T follicular helper cell (primary cell): ENCODE results near the gene ZNF574.

Experiments
- DNase-seq: peaks from one replicate; pipeline ENCODE4 v3.0.0-alpha.2; 2020; ENCODE audit warnings: low read depth

ZNF574 gene

DNA sequence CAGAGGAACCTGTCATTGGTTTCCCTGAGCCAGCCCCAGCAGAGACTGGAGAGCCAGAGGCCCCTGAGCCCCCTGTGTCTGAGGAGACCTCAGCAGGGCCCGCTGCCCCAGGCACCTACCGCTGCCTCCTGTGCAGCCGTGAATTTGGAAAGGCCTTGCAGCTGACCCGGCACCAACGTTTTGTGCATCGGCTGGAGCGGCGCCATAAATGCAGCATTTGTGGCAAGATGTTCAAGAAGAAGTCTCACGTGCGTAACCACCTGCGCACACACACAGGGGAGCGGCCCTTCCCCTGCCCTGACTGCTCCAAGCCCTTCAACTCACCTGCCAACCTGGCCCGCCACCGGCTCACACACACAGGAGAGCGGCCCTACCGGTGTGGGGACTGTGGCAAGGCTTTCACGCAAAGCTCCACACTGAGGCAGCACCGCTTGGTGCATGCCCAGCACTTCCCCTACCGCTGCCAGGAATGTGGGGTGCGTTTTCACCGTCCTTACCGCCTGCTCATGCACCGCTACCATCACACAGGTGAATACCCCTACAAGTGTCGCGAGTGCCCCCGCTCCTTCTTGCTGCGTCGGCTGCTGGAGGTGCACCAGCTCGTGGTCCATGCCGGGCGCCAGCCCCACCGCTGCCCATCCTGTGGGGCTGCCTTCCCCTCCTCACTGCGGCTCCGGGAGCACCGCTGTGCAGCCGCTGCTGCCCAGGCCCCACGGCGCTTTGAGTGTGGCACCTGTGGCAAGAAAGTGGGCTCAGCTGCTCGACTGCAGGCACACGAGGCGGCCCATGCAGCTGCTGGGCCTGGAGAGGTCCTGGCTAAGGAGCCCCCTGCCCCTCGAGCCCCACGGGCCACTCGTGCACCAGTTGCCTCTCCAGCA is 4.2 kb downstream of the ZNF574 start:
- DNase-seq = no peak

GRCh38 chr19:42080764-42081375 is 4.9 kb downstream of the ZNF574 start:
- no peak for DNase-seq

- no peak for DNase-seq
Observed at GRCh38 chr19:42081584-42082203, 5.7 kb downstream of the ZNF574 start.

- DNase-seq = no peak
Observed at GRCh38 chr19:42083537-42083936, 7.6 kb downstream of the ZNF574 start.

- DNase-seq = no peak
Observed at GRCh38 chr19:42086188-42086736, 10.3 kb downstream of the ZNF574 start.

DNA sequence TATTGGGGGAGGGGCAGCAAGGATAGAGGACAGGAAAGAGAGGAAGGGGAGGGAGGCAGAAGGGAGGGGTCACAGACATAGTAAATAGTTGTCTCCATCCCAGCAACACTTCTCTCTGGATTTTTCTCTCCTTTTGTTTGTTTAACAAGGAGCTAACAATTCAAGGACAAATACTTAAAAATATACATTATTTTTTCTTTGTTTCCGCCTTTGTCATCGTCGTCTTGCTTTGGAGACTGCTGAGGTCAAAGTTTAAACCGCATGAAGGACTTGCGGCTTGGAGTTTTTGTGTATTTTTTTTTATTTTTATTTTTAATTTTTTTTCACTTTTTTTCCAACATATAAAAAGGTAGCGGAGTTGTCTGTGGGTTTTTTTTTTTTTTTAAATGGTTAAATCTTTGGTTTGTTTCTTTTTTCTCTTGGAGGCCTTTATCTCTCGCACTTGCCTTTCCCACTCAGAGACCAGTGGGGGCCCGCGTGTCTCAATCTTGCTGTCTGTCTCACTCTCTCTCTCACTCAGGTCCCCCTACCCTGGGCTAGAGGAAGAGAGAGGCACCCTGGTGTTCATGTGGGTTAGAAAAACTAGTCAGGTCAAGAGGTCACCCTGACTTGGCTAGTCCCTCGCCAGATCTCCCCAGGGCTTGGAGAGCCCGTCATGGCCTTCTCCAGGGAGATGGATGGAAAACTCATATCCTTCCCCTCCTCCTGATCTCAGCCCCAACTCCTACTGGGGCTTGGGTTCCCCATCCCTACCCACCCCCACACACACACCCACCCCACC is 11.0 kb downstream of the ZNF574 start:
- no peak for DNase-seq

- no peak for DNase-seq
Observed at GRCh38 chr19:42088471-42089190, 12.7 kb downstream of the ZNF574 start.

GRCh38 chr19:42089191-42089750 is 13.3 kb downstream of the ZNF574 start:
- DNase-seq = no peak

GRCh38 chr19:42089772-42090171 is 13.8 kb downstream of the ZNF574 start:
- DNase-seq = no peak

GRCh38 chr19:42090672-42091071 is 14.7 kb downstream of the ZNF574 start:
- DNase-seq = no peak

- no peak for DNase-seq
Observed at GRCh38 chr19:42091300-42091699, 15.3 kb downstream of the ZNF574 start.

GRCh38 chr19:42091742-42092141 is 15.8 kb downstream of the ZNF574 start:
- no peak for DNase-seq

GRCh38 chr19:42092350-42092749 is 16.4 kb downstream of the ZNF574 start:
- DNase-seq = peak; percentile 18

DNA sequence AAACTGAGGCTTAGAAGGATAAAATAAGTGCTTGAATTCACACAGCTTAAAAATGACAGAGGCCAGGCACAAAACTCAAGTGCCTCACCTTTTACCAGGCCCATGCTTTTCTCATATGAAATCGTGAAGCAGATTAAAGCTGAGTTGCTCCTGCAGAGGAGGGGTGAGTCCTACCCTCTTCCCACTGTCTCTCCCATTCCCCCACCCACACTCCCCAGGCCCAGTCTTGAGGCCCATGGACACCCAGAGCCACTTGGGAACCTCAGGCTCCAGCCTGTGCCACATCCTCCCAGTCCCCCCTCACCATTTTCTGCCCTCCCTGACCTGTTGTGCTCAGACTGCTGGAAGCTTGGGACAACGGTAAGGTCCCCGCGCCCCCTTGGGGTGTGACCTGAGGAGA is 17.5 kb downstream of the ZNF574 start:
- DNase-seq = no peak

DNA sequence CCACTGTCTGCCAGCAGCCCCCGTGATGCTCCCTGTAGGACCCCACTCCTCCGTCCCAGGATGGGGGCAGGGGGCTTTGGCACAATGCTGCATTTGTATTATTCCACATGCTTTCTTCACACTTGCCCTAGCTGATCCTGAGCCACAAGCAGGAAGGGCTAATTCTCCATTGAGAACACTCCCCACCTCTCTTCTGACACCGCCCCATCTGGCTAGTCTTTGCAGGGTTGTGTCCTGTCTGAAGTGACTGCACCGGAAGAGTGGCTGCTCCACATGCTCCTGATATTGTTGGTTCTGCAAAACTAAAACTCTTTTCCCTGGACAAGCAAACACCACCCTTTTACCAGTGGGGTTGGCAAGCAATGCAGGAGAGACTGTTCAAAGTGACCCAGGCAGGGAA is 18.0 kb downstream of the ZNF574 start:
- no peak for DNase-seq

DNA sequence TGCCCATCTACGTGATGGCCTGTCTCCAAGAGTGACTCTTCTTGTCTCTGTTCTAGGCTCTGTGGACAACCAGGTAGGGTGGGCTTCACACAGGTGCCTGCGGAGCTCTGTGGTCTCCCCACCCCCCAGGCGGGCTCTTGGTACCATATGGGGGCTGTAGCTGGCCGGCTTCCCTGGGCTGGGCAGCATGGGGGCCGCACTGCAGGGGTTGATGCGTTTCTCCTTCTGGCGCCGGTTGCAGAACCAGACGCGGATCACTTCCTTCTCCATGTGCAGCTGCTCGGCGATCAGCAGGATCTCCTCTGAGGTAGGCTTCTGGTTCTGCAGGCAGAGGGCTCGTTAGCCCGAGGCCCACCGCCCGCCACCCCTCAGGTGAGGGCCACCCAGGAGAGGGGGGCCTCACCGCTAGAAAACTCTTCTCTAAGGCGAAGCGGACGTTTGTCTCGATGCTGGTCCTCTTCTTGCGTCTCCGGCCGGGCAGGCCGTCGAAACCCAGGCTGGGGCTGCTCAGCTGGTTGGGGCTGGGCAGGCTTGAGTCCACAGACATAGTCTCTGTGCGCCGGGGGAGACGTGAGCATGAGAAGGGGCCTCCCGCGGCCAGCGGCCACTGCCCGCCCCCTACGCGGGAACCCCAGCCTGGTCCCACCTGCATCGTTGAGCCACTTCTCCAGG is 19.3 kb downstream of the ZNF574 start:
- no peak for DNase-seq

DNA sequence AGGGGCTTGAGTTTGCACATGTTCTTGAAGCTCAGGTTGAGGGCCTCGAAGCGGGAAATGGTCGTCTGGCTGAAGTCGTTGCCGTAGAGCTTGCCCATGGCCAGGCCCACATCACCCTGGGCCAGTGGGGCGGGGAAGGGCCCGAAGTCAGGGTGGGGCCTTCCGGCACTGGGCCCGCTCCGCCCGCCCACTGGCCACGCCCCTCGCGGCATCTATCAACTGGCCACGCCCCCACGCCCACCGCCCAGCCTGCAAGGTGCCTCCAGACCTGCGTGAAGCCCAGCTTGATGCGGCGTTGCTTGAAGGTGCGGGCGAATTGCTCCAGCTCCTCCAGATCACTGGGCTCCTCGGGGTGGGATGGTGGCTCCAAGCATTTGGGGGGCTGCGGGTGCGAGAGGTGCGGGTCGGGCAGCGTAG is 19.9 kb downstream of the ZNF574 start:
- DNase-seq = no peak

DNA sequence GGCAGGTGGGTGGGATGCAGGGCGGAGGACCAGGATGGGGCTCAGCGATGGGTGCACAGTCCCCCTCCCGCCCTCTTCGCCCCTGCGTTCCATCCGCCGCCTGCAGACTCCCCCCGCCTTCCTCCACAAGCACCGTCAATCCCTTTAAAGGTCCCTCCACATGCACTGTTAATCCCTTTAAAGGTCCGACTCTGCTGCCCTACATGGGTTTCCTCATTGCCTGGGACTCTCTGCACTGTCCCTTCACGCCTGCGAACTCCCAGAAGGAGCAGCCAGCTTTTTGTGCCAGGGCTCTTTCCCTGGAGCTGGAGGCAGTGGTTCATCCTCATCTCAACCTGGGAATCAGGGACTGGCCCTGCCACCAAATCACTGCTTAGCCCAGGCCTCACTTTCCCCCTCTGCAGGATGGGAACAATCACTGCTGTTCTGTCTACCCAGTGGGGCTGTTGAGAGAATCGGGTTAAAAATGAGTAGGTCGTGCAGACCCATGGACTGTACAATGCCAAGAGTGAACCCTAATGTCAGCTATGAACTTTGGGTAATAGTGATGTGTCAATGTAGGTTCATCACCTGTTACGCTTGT is 20.4 kb downstream of the ZNF574 start:
- DNase-seq = no peak

DNA sequence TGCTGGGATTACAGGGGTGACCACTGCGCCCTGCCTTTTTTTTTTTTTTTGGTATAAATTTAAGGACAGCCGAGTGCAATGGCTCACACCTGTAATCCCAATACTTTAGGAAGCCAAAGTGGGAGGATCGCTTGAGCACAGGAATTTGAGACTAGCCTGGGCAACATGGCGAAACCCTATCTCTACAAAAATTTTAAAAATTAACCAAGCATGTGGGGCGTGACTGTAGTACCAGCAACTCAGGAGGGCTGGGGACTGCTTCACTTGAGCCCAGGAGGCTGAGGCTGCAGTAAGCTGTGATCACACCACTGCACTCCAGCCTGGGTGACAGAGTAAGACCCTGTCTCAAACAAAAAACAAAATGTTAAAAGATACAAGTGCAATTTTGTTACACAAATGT is 21.5 kb downstream of the ZNF574 start:
- DNase-seq = no peak

- DNase-seq = no peak
Observed at GRCh38 chr19:42098781-42099180, 22.8 kb downstream of the ZNF574 start.
